BLaER1 (cell line): ENCODE data around the gene TCTN2.

Source experiments
- H3K27ac ChIP-seq: shearing (Covaris generic); formaldehyde crosslinking; 2 replicates; pipeline ENCODE4 v1.8.1; 2022
- H3K27me3 ChIP-seq: shearing (Covaris generic); formaldehyde crosslinking; 2 replicates; pipeline ENCODE4 v1.8.1; 2022
- H3K36me3 ChIP-seq: shearing (Covaris generic); formaldehyde crosslinking; 2 replicates; pipeline ENCODE4 v1.8.1; 2022
- H3K4me1 ChIP-seq: shearing (Covaris generic); formaldehyde crosslinking; 2 replicates; pipeline ENCODE4 v1.8.1; 2022
- H3K4me2 ChIP-seq: shearing (Covaris generic); formaldehyde crosslinking; 2 replicates; pipeline ENCODE4 v1.8.1; 2022
- H3K4me3 ChIP-seq: shearing (Covaris generic); formaldehyde crosslinking; 2 replicates; pipeline ENCODE4 v1.8.1; 2022
- H3K9ac ChIP-seq: shearing (Covaris generic); formaldehyde crosslinking; 2 replicates; pipeline ENCODE4 v1.8.1; 2022
- H3K9me3 ChIP-seq: shearing (Covaris generic); formaldehyde crosslinking; 2 replicates; pipeline ENCODE4 v1.8.1; 2022
- H4K20me1 ChIP-seq: shearing (Covaris generic); formaldehyde crosslinking; 2 replicates; pipeline ENCODE4 v1.8.1; 2022
- Cebpa-rat ChIP-seq: shearing (Covaris generic); IDR thresholded peaks from 2 replicates; pipeline ENCODE4 v1.8.1; 2022

TCTN2 gene

DNA sequence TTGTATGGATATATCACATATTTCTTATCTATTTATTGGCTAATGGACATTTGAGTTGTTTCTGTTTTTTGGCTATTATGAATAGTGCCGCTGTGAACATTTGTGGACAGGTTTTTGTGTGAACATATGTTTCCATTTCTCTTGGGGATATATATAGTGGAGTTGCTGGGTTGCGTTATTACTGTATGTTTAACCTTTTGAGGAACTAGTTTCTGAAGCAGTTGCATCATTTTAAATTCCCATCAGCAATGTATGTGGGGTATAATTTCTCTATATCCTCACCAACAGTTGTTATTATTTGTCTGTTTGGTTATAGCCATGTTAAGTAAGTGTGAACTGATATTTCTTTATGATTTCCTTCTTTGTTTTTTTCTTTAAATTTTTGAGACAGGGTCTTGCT, 10.7 kb downstream of the TCTN2 start:
- 0 out of 2 replicates have a peak, but pooled peaks cover 9% of the 10 kb centered on the region for H3K36me3 ChIP-seq
- no peak overlapping the region for H3K4me2 ChIP-seq
- no peak overlapping the region for H3K4me3 ChIP-seq
- TF ChIP-seq Cebpa-rat = no peak
- H3K27ac ChIP-seq = no peak overlapping the region
- no peaks in the 10 kb centered on the region for H3K9me3 ChIP-seq
- H3K27me3 ChIP-seq = no peaks in the 10 kb centered on the region
- no peaks in the 10 kb centered on the region for H3K4me1 ChIP-seq
- no peaks in the 10 kb centered on the region for H4K20me1 ChIP-seq
- H3K9ac ChIP-seq = no peak overlapping the region

DNA sequence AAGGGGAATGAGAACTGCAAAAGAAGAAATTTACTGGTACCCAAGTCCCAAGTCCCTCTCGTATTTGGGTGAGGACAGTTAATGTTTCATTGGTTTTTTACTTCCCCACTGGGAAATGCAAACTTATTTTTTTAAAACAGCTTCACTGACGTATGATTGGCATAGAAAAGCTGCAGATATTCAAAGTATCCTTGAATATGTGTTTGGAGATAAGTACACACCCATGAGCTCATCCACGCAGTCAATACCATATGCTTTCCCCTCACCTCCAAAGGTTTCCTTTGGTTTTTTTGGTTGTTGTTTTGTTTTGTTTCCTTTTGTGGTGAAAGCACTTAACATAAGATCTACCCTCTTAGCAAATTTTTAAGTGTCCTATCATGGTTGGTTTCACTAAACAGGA, 13.1 kb downstream of the TCTN2 start:
- TF ChIP-seq Cebpa-rat = no peak
- H3K4me3 ChIP-seq = no peak overlapping the region
- H4K20me1 ChIP-seq = no peaks in the 10 kb centered on the region
- H3K27me3 ChIP-seq = no peaks in the 10 kb centered on the region
- no peaks in the 10 kb centered on the region for H3K4me1 ChIP-seq
- 0 out of 2 replicates have a peak, but pooled peaks cover 15% of the 10 kb centered on the region for H3K36me3 ChIP-seq
- H3K9ac ChIP-seq = no peak overlapping the region
- no peak overlapping the region for H3K4me2 ChIP-seq
- no peak overlapping the region for H3K27ac ChIP-seq
- no peaks in the 10 kb centered on the region for H3K9me3 ChIP-seq

DNA sequence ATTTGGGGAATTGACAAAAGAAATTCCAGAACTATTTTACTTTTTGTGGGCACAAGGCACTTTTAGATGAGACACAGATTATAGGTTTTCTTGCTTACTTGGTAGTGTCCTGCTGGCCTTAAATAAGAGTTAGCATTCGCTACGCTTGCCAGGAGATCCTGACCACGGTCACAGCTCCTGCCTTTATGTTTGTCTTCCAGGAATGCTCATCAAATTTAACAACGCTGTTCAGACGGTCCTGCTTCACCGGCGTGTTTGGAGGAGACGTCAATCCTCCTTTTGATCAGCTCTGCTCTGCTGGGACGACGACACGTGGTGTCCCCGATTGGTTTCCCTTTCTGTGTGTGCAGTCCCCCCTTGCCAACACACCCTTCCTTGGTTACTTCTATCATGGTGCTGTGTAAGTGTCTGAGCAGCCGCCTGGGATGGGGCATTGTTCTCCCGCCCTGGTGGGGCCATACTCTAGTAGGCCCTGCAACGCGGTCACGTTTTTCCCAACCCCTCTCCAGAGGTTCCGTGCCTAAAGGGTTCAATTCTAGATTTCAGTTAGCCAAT, 15.8 kb downstream of the TCTN2 start:
- no peaks in the 10 kb centered on the region for H3K4me1 ChIP-seq
- no peaks in the 10 kb centered on the region for H3K9me3 ChIP-seq
- H3K27ac ChIP-seq = no peak overlapping the region
- no peak overlapping the region for H3K4me3 ChIP-seq
- H4K20me1 ChIP-seq = no peaks in the 10 kb centered on the region
- H3K36me3 ChIP-seq = 0 out of 2 replicates have a peak, but pooled peaks cover 12% of the 10 kb centered on the region
- no peaks in the 10 kb centered on the region for H3K27me3 ChIP-seq
- H3K9ac ChIP-seq = no peak overlapping the region
- no peak overlapping the region for H3K4me2 ChIP-seq
- TF ChIP-seq Cebpa-rat = no peak

DNA sequence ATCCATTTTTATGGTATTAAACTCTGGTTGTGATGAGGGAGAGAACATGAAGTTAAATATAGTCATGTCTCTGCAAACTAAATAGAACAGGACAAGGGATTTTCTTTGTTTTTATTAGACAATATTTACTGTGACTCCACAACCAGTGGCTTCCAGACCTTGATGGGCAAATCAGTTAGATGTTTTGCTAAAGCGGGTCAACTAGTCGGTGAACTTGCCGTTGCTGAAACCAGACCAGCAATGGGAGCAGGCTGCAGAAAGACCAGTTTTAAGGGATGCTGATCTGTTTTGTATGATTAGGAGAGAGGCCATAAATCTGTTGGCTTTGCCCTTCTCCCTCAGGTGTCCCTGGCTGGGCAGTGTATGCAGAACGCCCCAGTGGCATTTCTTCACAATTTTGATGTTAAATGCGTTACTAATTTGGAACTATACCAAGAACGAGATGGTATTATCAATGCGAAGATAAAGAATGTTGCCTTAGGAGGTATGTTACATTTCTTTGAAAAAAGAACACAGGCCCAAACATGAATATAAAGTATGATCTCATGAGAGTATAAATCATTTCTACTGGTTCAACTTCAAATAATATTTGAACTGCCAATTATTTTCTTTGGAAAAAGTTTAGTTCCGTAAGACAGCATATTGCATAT, 19.4 kb downstream of the TCTN2 start:
- Histone ChIP-seq H3K27me3 (no peaks in the 10 kb centered on the region), H4K20me1 (no peaks in the 10 kb centered on the region), H3K9me3 (no peaks in the 10 kb centered on the region), H3K9ac (no peak overlapping the region), H3K4me1 (no peaks in the 10 kb centered on the region), H3K4me2 (no peak overlapping the region), H3K4me3 (no peak overlapping the region), H3K27ac (no peak overlapping the region), H3K36me3 (peaks cover 15% of the 10 kb centered on the region; the same call in 1 of the 2 replicates)
- no peak for TF ChIP-seq Cebpa-rat

DNA sequence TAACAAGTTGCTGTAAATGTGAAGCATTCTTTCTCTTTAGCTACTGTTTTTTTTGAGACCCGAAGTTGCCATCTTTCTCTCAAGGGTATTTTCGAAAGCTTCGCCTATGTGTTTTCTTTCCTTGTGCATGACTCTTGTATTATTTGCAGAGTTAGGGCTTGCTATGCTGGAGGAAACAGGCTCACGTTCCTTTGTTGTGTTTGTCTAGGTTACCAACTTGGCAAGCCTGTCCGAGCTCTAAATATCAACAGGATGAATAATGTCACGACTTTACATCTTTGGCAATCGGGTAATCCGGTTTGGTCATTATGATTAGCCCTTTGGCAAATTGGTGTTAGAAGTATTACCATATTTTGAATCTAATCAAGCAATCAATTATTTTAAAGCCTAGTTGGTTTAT, 25.3 kb downstream of the TCTN2 start:
- peaks cover 24% of the 10 kb centered on the region; the same call in 1 of the 2 replicates for H3K36me3 ChIP-seq
- no peaks in the 10 kb centered on the region for H3K4me1 ChIP-seq
- no peaks in the 10 kb centered on the region for H3K9me3 ChIP-seq
- H3K27ac ChIP-seq = no peak overlapping the region
- H3K9ac ChIP-seq = no peak overlapping the region
- no peaks in the 10 kb centered on the region for H3K27me3 ChIP-seq
- H4K20me1 ChIP-seq = no peaks in the 10 kb centered on the region
- H3K4me3 ChIP-seq = no peak overlapping the region
- TF ChIP-seq Cebpa-rat = no peak
- no peak overlapping the region for H3K4me2 ChIP-seq

DNA sequence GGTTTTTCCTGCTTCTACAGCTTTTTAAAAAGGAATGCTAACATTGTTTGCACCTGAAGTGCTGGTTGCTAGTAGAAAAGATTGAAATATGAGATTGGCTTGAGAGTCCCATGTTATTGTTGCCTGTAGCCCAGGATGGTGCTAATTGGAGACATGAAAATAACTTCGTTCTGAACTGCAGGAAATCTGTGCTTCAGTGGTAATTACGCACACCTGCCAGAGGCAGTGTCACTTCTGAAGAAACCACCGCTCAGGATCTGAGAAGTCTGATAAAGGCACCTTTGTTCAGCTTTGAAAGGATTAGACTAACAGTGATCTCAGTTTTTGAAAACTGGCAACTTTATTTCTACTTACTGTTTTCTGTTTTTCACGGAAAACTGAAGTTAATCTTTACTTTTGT, 25.7 kb downstream of the TCTN2 start:
- Histone ChIP-seq H3K36me3 (peaks cover 23% of the 10 kb centered on the region; the same call in 1 of the 2 replicates), H3K4me1 (no peaks in the 10 kb centered on the region), H3K4me3 (no peak overlapping the region), H4K20me1 (no peaks in the 10 kb centered on the region), H3K27ac (no peak overlapping the region), H3K4me2 (no peak overlapping the region), H3K27me3 (no peaks in the 10 kb centered on the region), H3K9ac (no peak overlapping the region), H3K9me3 (no peaks in the 10 kb centered on the region)
- no peak for TF ChIP-seq Cebpa-rat

DNA sequence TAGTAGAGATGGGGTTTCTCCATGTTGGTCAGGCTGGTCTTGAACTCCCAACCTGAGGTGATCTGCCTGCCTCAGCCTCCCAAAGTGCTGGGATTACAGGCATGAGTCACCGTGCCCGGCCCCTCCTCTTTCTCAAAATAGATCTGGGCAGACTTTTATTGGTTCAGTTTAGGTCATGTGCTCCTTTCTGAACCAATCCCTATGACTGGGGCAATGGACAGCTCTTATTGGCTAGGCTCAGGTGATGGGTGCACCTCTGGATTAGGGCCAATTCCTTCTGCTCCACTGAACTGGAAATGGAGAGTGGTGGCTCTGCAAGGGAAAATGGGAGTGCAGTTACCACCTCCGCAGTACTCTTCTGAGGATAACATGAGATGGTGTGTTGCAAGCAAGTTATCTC, 35.0 kb downstream of the TCTN2 start:
- peak overlapping the region; percentile 30; the same call in 1 of the 2 replicates for H3K4me2 ChIP-seq
- no peak overlapping the region for H3K9ac ChIP-seq
- peaks cover 6% of the 10 kb centered on the region; the same call in 1 of the 2 replicates for H3K4me1 ChIP-seq
- no peaks in the 10 kb centered on the region for H3K27me3 ChIP-seq
- H3K27ac ChIP-seq = no peak overlapping the region
- no peaks in the 10 kb centered on the region for H4K20me1 ChIP-seq
- TF ChIP-seq Cebpa-rat = no peak
- no peak overlapping the region for H3K4me3 ChIP-seq
- H3K9me3 ChIP-seq = no peaks in the 10 kb centered on the region
- peaks cover 14% of the 10 kb centered on the region for H3K36me3 ChIP-seq

DNA sequence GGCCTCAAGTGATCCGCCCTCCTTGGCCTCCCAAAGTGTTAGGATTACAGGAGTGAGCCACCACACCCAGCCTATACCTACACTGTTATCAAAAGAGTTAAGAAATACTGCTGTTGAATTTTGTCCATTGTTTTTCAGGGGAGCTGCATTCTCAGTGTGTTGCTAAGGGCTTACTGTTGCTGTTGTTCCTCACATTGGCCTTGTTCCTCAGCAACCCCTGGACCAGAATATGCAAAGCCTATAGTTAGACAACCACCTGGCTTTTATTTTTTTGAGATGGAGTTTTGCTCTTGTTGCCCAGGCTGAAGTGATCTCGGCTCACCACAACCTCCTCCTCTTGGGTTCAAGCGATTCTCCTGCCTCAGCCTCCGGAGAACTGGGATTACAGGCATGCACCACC, 36.6 kb downstream of the TCTN2 start:
- H3K4me1 ChIP-seq = peaks cover 12% of the 10 kb centered on the region

DNA sequence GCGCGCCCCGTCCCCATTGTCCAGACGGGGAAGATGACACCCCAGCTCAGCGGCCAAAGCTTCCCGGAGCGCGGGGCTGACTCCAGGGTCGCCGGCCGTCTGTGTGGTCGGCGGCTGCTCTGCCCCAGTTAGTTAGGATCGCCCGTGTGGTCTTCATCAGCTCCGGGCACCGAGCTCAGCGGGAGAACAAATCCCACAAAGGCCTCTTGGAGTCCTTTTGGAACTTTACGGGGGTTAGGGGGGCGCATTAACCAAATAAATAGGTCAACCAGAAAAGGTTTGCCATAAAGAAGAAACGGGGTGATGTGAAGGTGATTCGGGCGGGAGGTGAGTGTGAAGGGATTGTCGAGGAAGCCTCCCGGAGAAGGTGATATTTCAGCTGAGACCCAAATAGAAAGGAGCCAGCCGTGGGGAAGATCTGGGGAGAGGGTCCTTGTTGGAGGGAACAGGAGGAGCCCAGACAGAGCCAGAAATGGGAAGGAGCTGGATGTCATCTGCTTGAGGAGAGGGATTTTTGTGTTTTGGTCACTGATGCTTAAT, 41.9 kb downstream of the TCTN2 start:
- Histone ChIP-seq H3K4me2 (peak overlapping the region; percentile 87), H3K36me3 (peaks cover 4% of the 10 kb centered on the region), H3K27ac (peak overlapping the region; percentile 92), H3K4me1 (peaks cover 25% of the 10 kb centered on the region), H3K9me3 (no peaks in the 10 kb centered on the region), H3K4me3 (peak overlapping the region; percentile 100), H3K9ac (peak overlapping the region; percentile 96), H4K20me1 (peaks cover 41% of the 10 kb centered on the region), H3K27me3 (no peaks in the 10 kb centered on the region)
- no peak for TF ChIP-seq Cebpa-rat

More for the DNA sequence above, 36.6 kb downstream of the TCTN2 start:
- no peak overlapping the region for H3K27ac ChIP-seq
- no peak overlapping the region for H3K9ac ChIP-seq
- no peak overlapping the region for H3K4me3 ChIP-seq
- TF ChIP-seq Cebpa-rat = no peak
- no peak overlapping the region for H3K4me2 ChIP-seq
- 0 out of 2 replicates have a peak, but pooled peaks cover 2% of the 10 kb centered on the region for H4K20me1 ChIP-seq
- H3K9me3 ChIP-seq = no peaks in the 10 kb centered on the region
- H3K27me3 ChIP-seq = no peaks in the 10 kb centered on the region
- H3K36me3 ChIP-seq = peaks cover 14% of the 10 kb centered on the region

DNA sequence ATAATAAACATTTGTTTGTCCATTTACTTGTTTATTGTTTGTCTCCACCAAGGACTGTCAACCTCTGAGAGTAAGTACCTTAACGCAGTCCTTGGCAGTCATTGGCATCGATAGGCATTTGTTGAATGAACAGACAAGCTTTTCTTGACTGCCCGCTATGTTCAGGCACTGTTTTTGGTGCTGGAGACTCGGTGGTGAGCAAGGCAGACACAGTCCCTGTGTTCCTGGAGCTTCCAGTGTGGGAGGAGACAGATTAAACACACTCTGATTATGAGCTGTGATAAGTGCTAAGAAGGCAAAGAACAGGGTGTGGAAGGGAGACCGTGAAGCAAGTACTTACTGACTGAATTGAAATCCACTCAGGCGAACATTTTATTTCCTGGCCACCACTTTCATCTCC, 42.5 kb downstream of the TCTN2 start:
- Histone ChIP-seq H3K4me1 (peaks cover 25% of the 10 kb centered on the region), H3K36me3 (peaks cover 6% of the 10 kb centered on the region; the same call in 1 of the 2 replicates), H3K9ac (peak overlapping the region; percentile 96), H3K4me2 (peak overlapping the region; percentile 87), H3K27me3 (no peaks in the 10 kb centered on the region), H3K9me3 (no peaks in the 10 kb centered on the region), H4K20me1 (peaks cover 46% of the 10 kb centered on the region), H3K27ac (no peak overlapping the region; the same call in 1 of the 2 replicates), H3K4me3 (peak overlapping the region; percentile 100)
- no peak for TF ChIP-seq Cebpa-rat
